ENCODE measurements around the gene MAST4.

The MAST4 gene

DNA sequence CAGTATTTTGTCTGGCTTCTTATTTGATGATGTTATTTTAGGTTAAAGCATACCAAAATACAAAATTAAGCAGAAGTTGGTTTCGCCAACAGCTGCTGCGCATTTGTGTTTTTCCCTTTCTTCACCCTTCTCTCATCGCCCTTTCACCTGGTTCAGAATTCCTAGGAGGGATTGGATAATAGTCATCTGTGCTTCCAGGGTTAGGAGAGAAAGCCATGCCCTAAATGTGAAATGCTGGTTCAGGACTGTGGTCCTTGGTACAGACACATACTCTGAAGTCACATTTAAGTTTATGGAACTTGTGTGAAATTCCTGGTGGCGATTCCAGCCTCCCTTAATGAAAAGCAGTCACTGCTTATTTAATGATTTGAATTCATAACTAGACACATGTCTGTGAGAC, 7.7 kb downstream of the MAST4 start:
- no peak for DNase-seq (ENCODE audit: low read depth)

DNA sequence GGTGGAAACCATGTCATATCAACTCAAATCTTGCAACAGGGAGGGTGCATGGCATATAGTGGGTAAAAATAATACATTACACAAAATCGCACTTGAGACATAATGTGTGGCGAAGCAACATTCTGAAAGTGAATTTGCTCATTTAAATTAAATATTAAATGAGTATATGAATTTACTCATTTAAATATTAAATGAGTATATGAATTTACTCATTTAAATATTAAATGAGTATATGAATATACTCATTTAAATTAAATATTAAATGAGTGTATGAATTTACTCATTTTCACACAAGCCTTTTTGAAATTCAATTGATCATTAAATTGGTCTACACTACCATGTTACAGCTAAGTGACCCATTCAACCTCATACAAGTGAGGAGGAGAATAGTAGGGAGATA, 10.5 kb downstream of the MAST4 start:
- no peak for DNase-seq (ENCODE audit: low read depth)

DNA sequence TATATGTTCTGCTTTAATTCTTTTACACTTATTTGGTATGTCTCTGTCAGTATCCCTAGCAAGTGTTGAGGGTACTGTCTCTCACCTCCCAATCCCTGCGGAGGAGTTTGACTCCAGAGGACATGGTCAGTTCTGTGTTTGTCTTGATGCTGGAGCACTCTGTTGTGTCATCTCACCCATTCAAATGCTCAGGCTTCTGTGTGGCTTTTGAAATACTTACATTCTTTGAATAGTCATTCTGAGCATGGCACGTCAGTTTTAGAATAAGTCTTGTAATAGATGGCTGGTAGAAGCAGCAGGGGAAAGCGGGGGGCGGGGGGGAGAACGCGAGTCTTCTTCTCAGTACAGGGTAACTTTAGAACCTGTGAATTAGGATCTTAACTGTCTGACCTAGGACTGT, 12.3 kb downstream of the MAST4 start:
- DNase-seq (ENCODE audit: low read depth): no peak

DNA sequence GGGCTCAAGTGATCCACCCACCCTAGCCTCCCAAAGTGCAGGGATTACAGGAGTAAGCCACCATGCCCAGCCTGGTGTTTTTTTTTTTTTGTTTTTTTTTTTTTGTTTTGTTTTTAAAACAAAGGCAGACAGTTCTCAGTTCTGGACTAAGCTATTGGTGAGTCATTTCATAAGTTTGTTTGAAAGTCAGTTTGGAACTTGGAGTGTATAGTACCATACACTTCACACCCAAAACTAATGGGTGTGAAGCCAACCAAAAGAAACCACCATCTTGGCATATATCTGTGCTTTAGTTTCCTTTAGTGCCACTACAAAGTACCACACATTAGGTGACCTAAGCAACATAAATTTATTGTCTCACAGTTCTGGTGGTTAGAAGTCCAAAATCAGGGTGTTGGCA, 13.4 kb downstream of the MAST4 start:
- no peak for DNase-seq (ENCODE audit: low read depth)

DNA sequence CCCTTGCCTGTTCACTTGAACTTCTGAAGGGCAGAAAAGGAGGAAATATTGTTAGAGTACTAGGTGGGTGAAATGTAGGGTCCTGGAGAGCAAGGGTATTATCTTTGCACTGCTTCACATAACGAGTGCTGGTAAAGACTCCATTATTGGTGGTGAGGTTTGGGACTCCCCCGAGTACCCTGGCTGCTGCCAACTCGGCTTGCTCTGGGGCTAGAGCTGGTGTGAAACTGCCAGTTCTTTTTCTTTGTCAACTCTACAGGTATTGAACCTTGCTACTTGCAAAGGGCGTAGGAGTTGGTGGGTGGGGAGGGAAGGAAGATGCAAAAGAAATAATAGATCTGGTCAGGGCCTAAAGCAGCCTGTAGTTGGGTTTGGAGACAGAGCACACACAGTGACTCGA, 16.0 kb downstream of the MAST4 start:
- DNase-seq (ENCODE audit: low read depth): no peak

DNA sequence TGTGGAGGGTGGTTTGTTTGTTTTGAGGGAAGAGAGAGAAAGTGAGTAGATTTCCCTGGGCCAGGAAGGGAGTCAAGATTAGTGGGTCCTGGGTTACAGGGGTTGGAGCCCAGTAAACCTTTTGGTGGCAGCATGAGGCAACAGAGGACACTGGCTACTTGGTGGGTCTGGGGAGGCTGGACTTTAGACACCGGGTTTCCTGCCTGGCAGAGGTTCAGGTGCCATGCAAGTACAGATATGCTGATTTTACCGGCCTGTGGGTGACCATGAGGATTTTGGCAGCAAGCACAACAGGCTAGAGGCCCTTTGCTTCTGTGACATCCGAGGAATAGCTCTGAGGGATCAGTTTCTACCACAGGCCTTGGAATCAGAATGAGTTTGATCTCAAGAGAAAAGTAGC, 18.9 kb downstream of the MAST4 start:
- no peak for DNase-seq (ENCODE audit: low read depth)

DNA sequence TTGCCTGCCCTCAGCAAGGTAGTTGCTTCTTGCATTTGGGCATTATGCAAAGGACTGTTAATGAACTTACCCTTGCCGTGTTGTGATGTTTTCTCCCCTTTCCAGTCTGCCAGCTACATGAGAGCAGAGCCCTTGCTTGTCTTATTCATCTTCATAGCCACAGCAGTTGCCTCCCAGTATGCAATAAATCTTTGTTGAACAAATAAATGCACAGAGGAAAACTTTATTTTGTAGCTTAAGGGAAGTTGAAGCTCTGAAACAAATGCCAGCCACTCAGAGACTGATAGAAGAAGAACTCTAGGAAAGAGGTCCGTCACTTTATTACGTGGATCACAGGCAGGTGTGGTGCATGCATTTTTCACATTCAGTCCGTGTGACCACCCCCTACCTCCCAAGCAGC, 19.7 kb downstream of the MAST4 start:
- no peak for DNase-seq (ENCODE audit: low read depth)

DNA sequence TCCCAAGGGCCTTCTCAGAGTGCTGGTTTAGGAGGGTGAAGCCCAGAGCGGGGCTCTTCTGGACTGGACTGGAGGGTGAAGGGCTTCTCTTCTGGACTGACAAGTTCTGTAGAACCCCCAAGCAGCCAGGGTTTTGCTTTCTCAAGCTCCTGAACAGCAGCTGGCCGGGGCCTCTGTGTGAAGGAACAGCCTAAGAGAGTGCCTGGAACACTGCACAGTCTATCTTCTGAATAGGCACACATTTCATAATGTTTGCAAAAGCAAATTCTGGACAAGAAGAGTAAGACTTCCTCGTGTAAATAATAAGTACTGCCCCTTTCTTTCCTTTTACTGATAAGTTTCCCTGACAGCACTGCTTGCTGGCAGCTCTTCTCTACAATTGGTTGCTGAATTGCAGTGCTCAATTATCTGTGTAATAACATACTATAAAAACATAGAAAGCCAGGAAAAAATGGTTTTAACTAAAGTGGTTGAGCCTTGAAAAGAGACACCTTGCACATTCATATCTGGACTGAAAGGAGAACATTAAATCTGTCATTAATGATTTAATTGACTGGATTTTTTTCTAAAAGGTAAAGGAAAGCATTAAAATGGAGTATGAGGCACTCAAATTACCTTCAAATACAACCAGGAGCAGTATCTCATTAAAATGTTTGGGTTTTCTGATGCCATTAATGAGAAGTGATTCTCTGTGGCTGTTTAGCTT, 20.5 kb downstream of the MAST4 start:
- DNase-seq (ENCODE audit: low read depth): no peak

DNA sequence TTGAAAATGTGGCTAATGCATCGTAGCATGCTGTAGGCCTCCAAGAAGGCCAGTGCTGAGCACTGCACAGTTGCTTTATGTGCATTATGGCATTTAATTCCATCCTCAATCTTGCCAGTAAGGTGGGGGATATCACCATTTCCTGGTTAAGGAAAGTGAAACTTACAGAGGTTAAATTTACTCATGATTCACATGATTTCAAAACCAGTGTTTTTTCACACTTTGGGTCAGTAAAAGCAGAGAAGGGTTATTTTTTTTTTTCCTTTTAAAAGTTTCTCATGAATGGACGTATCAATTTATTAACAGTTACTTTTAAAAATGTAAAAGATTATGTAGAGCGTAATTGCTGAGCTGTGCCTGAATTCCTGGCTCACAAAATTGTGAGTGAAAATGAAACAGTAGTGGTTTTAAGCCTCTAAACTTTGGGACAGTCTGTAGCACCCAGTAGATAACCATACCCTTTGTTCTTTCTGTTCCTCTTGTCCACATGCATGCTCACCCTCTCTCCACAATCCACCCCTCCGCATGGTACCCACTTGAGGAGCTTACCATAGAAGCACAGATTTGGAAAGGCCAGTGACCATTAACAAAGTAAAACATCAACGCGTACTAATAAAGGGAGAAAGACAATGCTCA, 21.2 kb downstream of the MAST4 start:
- no peak for DNase-seq (ENCODE audit: low read depth)

DNA sequence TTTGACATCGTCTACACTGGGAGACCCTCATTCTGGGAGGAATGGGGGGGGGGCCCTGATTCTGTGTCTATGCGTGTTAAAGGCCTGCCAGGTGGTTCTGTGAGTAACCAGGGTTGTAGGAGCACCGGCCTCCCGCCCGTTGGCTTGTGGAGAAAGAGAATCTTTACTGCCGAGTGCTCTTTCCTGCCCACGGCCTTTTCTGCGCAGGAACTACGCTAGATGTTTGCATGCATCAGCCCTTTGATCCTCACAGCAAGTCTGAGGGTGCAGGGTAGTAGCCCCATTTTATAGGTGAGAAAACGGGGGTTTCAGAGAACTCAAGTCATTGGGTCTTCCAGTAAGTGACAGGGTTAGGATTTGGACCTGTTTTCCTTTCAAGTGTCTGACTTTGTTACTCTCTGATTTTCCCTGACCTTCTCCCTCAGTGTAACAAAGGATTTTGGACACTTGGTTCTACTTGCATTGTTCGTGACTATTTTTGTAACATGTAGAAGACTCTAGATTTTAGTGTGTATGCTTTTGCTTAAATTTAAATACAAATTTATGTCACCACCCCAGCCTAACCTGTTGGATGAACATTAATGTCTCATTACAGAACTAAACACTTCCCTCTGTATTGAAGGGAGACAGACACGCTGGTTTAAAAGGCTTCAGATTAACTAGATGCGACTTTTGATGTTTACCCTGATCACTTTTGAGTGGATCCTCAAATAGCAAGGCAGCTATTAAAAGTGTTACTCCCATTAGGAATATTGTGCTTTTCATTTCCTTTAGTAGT, 22.0 kb downstream of the MAST4 start:
- DNase-seq (ENCODE audit: low read depth): no peak

DNA sequence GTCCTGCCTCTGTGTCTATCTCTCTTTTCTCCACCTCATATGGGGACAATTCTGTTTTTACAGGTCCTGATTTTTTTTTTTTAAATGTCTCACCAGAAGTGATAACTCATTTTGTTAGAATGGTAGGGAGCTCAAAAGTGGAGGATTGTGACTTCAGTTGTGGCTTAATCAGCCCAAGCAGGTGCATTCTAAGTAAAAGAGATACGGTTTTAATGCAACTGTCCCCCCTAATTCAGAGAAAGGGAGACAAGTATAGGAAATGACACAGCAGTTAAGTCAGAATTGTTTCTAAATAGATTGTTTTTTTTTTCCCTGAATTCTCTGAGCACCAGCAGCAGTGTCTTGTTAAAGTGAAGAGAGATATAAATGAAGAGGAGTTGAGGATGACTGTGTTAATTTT, 24.5 kb downstream of the MAST4 start:
- DNase-seq (ENCODE audit: low read depth): no peak

DNA sequence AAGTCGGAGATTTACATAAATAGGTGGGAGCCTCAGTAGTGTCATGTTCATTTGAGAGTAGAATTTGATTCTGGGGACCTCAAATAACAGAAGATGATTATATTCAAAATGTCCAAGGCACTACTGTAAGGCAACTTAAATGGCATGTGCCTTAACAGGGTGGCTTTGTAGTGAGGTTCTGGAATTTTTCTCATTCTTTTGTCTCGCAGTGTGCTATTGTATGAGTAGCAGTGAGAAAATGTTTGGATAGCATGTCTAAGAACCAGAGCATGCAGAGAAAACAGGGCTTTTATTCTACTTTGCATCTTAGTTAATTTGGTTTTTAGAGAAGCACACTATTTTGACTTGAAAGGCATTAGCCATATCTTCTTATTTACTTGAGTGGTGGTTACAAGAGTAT, 25.0 kb downstream of the MAST4 start:
- no peak for DNase-seq (ENCODE audit: low read depth)

DNA sequence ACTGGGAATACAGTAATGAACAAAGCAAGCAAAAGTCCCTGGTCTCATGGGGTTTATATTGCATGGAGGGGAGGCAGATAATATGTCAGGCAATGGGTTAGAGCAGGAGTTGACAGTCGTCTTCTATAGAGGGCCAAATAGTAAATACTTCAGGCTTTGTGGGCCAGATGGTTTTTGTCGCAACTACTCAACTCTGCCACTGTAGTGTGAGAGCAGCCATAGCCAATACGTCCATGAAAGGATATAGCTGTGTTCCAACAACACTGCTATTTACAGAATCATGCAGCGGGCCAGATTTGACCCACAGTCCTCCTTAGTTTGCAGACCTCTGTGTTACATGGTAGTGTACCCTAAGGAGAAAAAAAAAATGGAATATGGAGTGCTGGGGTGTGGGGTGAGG, 25.5 kb downstream of the MAST4 start:
- no peak for DNase-seq (ENCODE audit: low read depth)

DNA sequence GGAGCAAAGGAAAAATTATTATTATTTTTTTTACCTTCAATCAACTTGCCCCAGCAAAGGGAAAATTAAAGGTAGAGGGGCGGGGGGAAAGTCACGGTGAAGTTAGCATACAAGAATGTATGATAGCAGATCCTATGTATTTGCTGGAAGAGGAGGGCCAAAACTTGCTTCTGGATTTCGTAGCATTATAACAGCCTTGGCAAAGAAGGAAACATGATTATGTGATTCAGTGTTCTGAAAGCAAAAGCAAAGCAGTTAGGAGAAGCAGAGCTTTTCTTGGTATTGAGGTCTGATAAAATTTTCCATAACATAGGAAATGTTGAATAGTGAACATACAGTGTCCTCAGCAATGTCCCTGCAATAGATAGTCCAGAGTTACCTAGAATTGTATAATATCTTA, 32.4 kb downstream of the MAST4 start:
- DNase-seq (ENCODE audit: low read depth): no peak

DNA sequence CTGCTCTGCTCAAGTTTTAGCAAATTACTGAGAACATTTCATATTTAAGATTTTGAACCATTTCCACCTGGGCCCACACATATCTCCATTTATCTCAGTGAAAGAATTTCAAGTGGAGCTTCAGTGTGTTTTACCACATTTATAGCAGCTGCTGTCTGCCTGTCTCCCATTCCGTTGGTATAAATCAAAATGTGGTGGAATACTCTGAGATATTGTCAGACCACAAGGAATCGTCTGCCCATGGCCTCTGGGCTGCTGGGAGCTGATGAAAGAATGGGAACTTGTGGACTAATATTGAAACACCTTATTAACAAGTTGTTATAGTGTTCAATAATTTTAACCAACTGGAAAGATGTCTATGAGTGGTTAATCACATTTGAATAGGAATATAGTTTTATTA, 33.3 kb downstream of the MAST4 start:
- DNase-seq (ENCODE audit: low read depth): no peak

DNA sequence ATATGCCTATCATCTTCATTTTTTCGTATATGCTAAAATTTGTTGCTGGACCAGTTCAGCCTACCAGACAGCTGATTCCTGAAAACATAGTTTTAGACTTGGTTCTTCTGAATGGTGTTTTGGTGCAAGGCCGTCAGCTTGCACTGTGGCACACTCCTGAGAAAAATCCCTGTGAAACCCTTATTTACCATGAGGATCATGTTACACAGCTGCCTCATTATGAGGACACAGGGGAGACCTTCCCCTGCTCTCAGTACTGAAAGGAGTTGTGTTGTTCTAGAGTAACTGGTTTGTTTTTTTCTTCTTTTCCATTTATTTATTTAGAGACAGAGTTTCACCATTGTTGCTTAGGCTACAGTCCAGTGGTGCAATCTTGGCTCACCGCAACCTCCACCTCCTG, 37.6 kb downstream of the MAST4 start:
- no peak for DNase-seq (ENCODE audit: low read depth)

DNA sequence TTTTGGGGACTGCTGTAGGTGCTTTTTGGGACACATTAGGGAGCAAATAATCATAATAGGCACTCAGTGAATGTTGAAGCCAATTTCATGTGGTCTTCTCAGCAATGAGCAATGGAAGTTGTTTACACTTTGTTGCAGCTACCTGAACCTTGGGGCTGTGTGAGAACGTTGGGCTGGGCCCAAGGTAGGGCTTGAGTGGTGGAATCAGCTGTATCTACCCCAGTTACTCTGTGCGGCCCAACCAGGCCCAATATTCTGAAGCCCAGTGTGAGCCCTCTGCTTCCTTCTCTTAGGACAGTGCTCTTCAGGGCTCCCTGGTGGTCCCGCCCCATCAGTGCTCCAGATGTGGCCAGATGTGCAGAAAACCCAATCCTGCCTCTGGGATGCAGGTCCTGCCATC, 38.4 kb downstream of the MAST4 start:
- DNase-seq (ENCODE audit: low read depth): no peak

DNA sequence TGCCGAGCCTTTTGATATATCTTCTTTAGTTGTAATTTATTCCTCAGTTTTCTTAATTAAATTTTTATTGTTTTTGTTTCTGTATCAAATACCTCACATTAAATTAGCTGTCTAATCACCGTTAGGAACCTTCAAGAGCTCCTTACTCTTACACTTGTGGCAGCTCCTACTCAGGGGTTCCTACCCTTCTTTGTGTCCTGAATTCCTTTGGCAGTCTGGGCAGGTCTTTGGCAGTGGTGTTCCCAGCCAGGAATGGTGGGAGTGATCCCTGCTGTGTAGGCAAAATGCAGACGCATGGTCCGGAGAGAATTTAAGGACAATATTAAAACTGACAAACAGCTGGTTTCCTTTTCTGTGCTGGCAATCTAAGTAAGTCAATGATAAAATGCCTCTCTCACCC, 41.8 kb downstream of the MAST4 start:
- no peak for DNase-seq (ENCODE audit: low read depth)

DNA sequence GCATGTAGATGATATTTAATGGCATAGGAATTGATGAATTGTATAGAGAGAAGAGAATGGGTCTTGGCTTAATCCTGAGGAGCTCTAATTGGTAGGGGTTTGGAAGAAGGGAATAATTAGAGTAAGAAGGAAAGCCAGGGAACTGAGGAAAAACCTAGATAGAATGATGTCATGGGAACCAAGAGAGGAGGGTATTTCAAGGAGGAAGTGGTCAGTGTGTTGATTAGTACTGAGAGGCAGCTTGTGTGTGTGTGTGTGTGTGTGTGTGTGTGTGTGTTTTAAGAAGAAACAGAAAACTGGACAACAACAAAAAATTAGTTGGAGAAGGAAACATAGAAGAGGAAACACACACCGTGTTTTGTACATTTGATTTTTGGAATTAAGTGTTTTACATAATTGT, 42.8 kb downstream of the MAST4 start:
- no peak for DNase-seq (ENCODE audit: low read depth)

DNA sequence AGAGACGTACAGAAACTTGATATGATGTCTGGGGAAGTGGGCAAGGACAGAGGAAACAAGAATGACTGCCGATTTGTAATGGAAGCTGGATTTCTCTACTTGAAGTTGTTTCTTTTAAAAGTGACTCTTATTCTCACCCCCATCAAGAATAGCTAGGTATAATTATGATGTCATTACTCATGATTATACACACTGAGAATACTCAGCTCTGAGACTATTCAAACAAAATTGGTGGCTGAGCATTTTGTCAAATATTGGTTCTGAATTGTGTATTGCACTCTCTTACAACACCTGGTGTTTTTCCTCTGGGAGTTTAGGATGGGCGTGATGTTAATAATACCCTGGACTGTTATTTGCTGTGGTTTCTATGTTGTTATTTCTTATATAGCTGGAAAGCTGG, 46.3 kb downstream of the MAST4 start:
- no peak for DNase-seq (ENCODE audit: low read depth)

DNA sequence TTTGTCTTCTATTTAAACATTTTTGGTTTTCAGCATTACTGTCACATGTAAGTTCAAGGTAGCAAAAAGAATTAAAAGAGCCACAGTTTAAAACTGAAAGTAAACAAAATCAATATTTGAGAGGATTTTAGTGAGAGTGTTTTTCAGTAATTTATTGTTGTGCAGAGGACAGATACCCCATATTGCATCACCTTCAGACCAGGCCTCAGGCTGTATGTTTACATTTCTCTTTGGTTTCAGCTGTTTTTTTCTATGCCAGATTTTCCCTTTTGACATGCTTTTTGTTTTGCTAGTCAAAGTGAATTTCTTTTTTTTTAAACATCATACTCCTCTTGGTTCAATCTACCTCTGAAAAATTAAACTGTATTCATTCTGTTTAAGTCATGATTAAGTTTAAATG, 47.2 kb downstream of the MAST4 start:
- no peak for DNase-seq (ENCODE audit: low read depth)

DNA sequence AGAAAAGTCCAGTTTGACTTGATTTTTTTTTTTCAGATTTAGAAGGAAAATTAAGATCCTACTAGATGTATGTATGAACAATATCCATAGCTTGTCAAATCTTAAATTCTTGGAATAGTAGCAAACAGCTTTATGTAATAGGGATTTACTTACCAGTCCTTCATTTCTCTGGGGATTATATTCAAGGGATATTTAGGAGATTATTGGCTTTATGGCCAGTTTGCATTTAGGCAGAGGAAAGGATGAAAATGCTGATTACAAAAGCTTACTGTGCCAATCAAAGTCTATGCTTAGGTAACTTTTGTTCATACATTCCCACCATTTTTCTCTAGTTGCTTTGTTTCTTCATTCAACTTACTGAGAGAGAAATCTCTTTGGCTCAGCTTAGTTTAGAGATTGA, 47.9 kb downstream of the MAST4 start:
- DNase-seq (ENCODE audit: low read depth): no peak

DNA sequence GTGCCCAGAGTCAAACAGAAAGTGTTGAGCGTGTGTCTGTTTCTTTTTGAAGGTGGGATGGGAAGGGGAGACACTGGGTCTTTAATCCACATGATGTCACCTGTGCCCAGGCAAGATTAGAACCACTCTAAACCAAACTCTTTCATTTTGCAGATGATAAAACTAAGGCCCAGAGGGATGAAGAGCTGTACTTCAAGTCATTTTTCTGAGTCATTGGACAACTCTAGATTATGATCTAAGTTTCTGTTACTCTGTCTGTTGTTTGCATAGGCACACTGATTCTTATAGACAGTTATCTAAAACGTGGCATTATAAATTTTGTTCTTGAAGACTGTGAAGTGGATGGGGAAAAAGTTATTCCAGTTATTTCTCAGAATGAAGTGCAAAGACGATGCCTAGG, 48.8 kb downstream of the MAST4 start:
- DNase-seq (ENCODE audit: low read depth): no peak

DNA sequence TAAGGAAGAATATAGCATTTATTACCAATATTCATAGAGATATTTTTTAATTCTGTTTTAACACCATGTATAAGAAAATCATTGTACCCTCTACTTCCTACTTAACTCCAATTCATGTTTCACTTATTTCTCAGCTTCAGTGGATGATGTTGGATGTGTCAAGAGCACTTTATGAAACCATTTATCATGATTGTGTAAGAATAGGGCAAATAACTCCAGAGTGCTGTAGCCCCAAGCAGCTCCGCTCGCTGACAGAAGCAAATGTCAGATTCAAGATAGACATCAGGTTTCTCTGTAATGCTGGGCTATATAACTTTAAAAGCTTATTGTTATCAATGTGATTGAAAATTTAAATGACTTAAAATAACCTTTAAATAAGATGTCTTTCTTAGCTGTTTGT, 50.4 kb downstream of the MAST4 start:
- DNase-seq (ENCODE audit: low read depth): no peak

Data from stimulated activated CD4-positive, alpha-beta T cell treated with anti-CD3 and anti-CD28 coated beads, Interleukin-2, amount 100 ng/mL, for 4 hours (primary cell).